Activated CD8-positive, alpha-beta T cell treated with anti-CD3 and anti-CD28 coated beads for 36 hours (primary cell): ENCODE results near the gene MICALL2. TPM values are rescaled to one million over a fixed set of nuclear protein-coding genes. Genes with fewer than 3 reads are reported as not detected.

Experiments
- ATAC-seq: fragments of 200-7000 bp; cut with Tn5 transposase; one replicate; pipeline ENCODE4 v1.10.0; 2021; ENCODE audit warnings: mild to moderate bottlenecking, moderate library complexity
- CTCF ChIA-PET: fragments of 350-600 bp; sonication (Branson Sonifier 250); formaldehyde crosslinking; loops from one replicate; lab custom pipeline; 2021; ENCODE audit warnings: antibody characterized with exemption; lab: Charles Lee
- POLR2A ChIA-PET: fragments of 350-600 bp; sonication (Branson Sonifier 250); formaldehyde crosslinking; loops from one replicate; lab custom pipeline; 2021; ENCODE audit warnings: antibody characterized with exemption; lab: Charles Lee
- DNase-seq: peaks from one replicate; pipeline ENCODE4 v3.0.0-alpha.2; 2020
- H3K27ac Mint-ChIP-seq: one replicate; pipeline ENCODE4 v1.8.0; 2021; ENCODE audit warnings: mild to moderate bottlenecking, mixed read lengths
- H3K27me3 Mint-ChIP-seq: one replicate; pipeline ENCODE4 v1.8.0; 2021; ENCODE audit warnings: mixed read lengths
- H3K36me3 Mint-ChIP-seq: one replicate; pipeline ENCODE4 v1.8.0; 2021; ENCODE audit warnings: low read depth, mixed read lengths
- H3K4me1 Mint-ChIP-seq: one replicate; pipeline ENCODE4 v1.8.0; 2021; ENCODE audit warnings: low read depth, mixed read lengths
- H3K4me3 Mint-ChIP-seq: one replicate; pipeline ENCODE4 v1.8.0; 2021; ENCODE audit warnings: mild to moderate bottlenecking, moderate library complexity, mixed read lengths
- H3K9me3 Mint-ChIP-seq: one replicate; pipeline ENCODE4 v1.8.0; 2021; ENCODE audit warnings: mixed read lengths
- CTCF ChIP-seq: fragments of 200-600 bp; IDR thresholded peaks from one replicate; pipeline ENCODE4 v1.8.0; 2022; ENCODE audit warnings: antibody characterized with exemption, mild to moderate bottlenecking
- intact Hi-C: fragments of 100-400 bp; cut with micrococcal nuclease; formaldehyde crosslinking; loops from one replicate; pipeline ENCODE4 v1.10.0; 2022
- total RNA-seq, 2 experiments: library from RNA; stranded (reverse); gene quantifications; one replicate each; pipeline ENCODE4 v1.2.3, GENCODE V29; 2021

MICALL2 gene
- total RNA-seq, 2 experiments from 2014 or later, result 3.0 to 4.2 TPM

- Mint-ChIP-seq H3K4me3 (no peak overlapping the region), H3K36me3 (peaks cover 19% of the 10 kb centered on the region), H3K9me3 (no peaks in the 10 kb centered on the region), H3K4me1 (peaks cover 18% of the 10 kb centered on the region), H3K27me3 (no peaks in the 10 kb centered on the region), H3K27ac (no peak overlapping the region)
- ChIA-PET CTCF (no interaction called here), POLR2A (no interaction called here)
- intact Hi-C loops, result no loop called here
- no peak for ATAC-seq
- no peak for DNase-seq
- no peak for TF ChIP-seq CTCF
These were observed 40.2 kb upstream of the MICALL2 start for GRCh38 chr7:1499367-1500029.

- TF ChIP-seq CTCF, result no peak
- H3K9me3 Mint-ChIP-seq, result no peaks in the 10 kb centered on the region
- H3K27me3 Mint-ChIP-seq, result no peaks in the 10 kb centered on the region
- POLR2A ChIA-PET, result no interaction called here
- intact Hi-C loops, result no loop called here
- ATAC-seq (no peak), DNase-seq (no peak)
- CTCF ChIA-PET, result no interaction called here
- H3K4me3 Mint-ChIP-seq, result no peak overlapping the region
- H3K4me1 Mint-ChIP-seq, result peaks cover 18% of the 10 kb centered on the region
- peaks cover 19% of the 10 kb centered on the region for H3K36me3 Mint-ChIP-seq
- H3K27ac Mint-ChIP-seq, result no peak overlapping the region
These were observed 39.4 kb upstream of the MICALL2 start for GRCh38 chr7:1498370-1499305.

GRCh38 chr7:1497293-1497927, 38.1 kb upstream of the MICALL2 start:
- no peak for TF ChIP-seq CTCF
- ATAC-seq (no peak), DNase-seq (no peak)
- H3K4me1 Mint-ChIP-seq, result peaks cover 9% of the 10 kb centered on the region
- CTCF ChIA-PET, result no interaction called here
- H3K9me3 Mint-ChIP-seq, result no peaks in the 10 kb centered on the region
- H3K36me3 Mint-ChIP-seq, result peaks cover 19% of the 10 kb centered on the region
- H3K27me3 Mint-ChIP-seq, result no peaks in the 10 kb centered on the region
- POLR2A ChIA-PET, result interaction anchor here (0.6 kb wide), 1 partner anchor 643 kb away, joined by 3 read pairs; no protein-coding TSS in a partner anchor
- H3K27ac Mint-ChIP-seq, result no peak overlapping the region
- intact Hi-C loops, result no loop called here
- H3K4me3 Mint-ChIP-seq, result no peak overlapping the region

- CTCF ChIA-PET, result no interaction called here
- Mint-ChIP-seq H3K27ac (no peak overlapping the region), H3K27me3 (no peaks in the 10 kb centered on the region), H3K9me3 (no peaks in the 10 kb centered on the region), H3K4me1 (peaks cover 2% of the 10 kb centered on the region), H3K36me3 (peaks cover 14% of the 10 kb centered on the region), H3K4me3 (no peak overlapping the region)
- intact Hi-C loops, result no loop called here
- no peak for TF ChIP-seq CTCF
- POLR2A ChIA-PET, result no interaction called here
- no peak for ATAC-seq
- DNase-seq, result no peak
These were observed 37.4 kb upstream of the MICALL2 start for GRCh38 chr7:1496531-1497292.
